Activated B cell treated with CpG ODN at 0.5 μM for 24 hours (primary cell): ENCODE results near the gene RFX2. TPM values are rescaled to one million over a fixed set of nuclear protein-coding genes. Genes with fewer than 3 reads are reported as not detected.
A peak's percentile ranks its signal among the peaks of the same experiment; 100 is the strongest.

Experiments
- ATAC-seq: fragments of 200-7000 bp; cut with Tn5 transposase; one replicate; pipeline ENCODE4 v1.10.0; 2021; ENCODE audit warnings: low read depth, mild to moderate bottlenecking, moderate library complexity
- CTCF ChIA-PET: fragments of 350-600 bp; sonication (Branson Sonifier 250); formaldehyde crosslinking; loops from one replicate; lab custom pipeline; 2021; ENCODE audit warnings: antibody characterized with exemption; lab: Charles Lee
- POLR2A ChIA-PET: fragments of 350-600 bp; sonication (Branson Sonifier 250); formaldehyde crosslinking; loops from one replicate; lab custom pipeline; 2021; ENCODE audit warnings: antibody characterized with exemption; lab: Charles Lee
- DNase-seq: peaks from one replicate; pipeline ENCODE4 v3.0.0; 2022
- H3K27ac Mint-ChIP-seq: one replicate; pipeline ENCODE4 v1.8.0; 2020; ENCODE audit warnings: mixed read lengths
- H3K27me3 Mint-ChIP-seq: one replicate; pipeline ENCODE4 v1.8.0; 2021; ENCODE audit warnings: mixed read lengths
- H3K36me3 Mint-ChIP-seq: one replicate; pipeline ENCODE4 v1.8.0; 2021; ENCODE audit warnings: low read depth, mixed read lengths
- H3K4me1 Mint-ChIP-seq: one replicate; pipeline ENCODE4 v1.8.0; 2021; ENCODE audit warnings: mixed read lengths
- H3K4me3 Mint-ChIP-seq: one replicate; pipeline ENCODE4 v1.8.0; 2020; ENCODE audit warnings: mild to moderate bottlenecking, mixed read lengths
- H3K9me3 Mint-ChIP-seq: one replicate; pipeline ENCODE4 v1.8.0; 2020; ENCODE audit warnings: mixed read lengths
- CTCF ChIP-seq: fragments of 200-600 bp; IDR thresholded peaks from one replicate; pipeline ENCODE4 v1.8.0; 2022; ENCODE audit warnings: antibody characterized with exemption, mild to moderate bottlenecking
- intact Hi-C: fragments of 100-400 bp; cut with micrococcal nuclease; formaldehyde crosslinking; loops from one replicate; pipeline ENCODE4 v1.15.1; 2024
- total RNA-seq: library from RNA; stranded (reverse); gene quantifications from 2 replicates; pipeline ENCODE4 v1.2.3, GENCODE V29; 2022

The RFX2 gene
- total RNA-seq, 1 donor from 2014 or later: 7.0 TPM

- intact Hi-C loops: no loop called here
- no peak for TF ChIP-seq CTCF
- Mint-ChIP-seq H3K27ac (no peak overlapping the region), H3K4me3 (no peak overlapping the region), H3K36me3 (no peaks in the 10 kb centered on the region), H3K9me3 (no peaks in the 10 kb centered on the region), H3K27me3 (no peaks in the 10 kb centered on the region), H3K4me1 (peaks cover 26% of the 10 kb centered on the region)
- ChIA-PET CTCF (interaction anchor here (0.7 kb wide), 1 partner anchor 83 kb away, joined by 4 read pairs; no protein-coding TSS in a partner anchor), POLR2A (no interaction called here)
- ATAC-seq (no peak), DNase-seq (no peak)
Measured at GRCh38 chr19:6042776-6043726, 67.2 kb downstream of the RFX2 start.

GRCh38 chr19:6041991-6042481 lies 68.3 kb downstream of the RFX2 start:
- intact Hi-C loops: no loop called here
- POLR2A ChIA-PET: interaction anchor here (0.7 kb wide), 2 partner anchors 52 to 910 kb away, joined by 3 to 4 read pairs; no protein-coding TSS in a partner anchor
- Mint-ChIP-seq H3K27ac (no peak overlapping the region), H3K36me3 (no peaks in the 10 kb centered on the region), H3K27me3 (no peaks in the 10 kb centered on the region), H3K4me3 (no peak overlapping the region), H3K4me1 (peaks cover 26% of the 10 kb centered on the region), H3K9me3 (no peaks in the 10 kb centered on the region)
- TF ChIP-seq CTCF: no peak
- DNase-seq: no peak
- ATAC-seq: no peak
- CTCF ChIA-PET: interaction anchor here (1.2 kb wide), 1 partner anchor 58 kb away, joined by 7 read pairs; no protein-coding TSS in a partner anchor

GRCh38 chr19:6041071-6041470 lies 69.2 kb downstream of the RFX2 start:
- H3K27me3 Mint-ChIP-seq: no peaks in the 10 kb centered on the region
- DNase-seq (no peak), ATAC-seq (no peak)
- H3K36me3 Mint-ChIP-seq: no peaks in the 10 kb centered on the region
- no peaks in the 10 kb centered on the region for H3K9me3 Mint-ChIP-seq
- peaks cover 26% of the 10 kb centered on the region for H3K4me1 Mint-ChIP-seq
- TF ChIP-seq CTCF: no peak
- ChIA-PET CTCF (interaction anchor here (1.2 kb wide), 2 partner anchors 19 to 57 kb away, joined by 3 to 7 read pairs; no protein-coding TSS in a partner anchor), POLR2A (interaction anchor here (0.7 kb wide), 1 partner anchor 66 kb away, joined by 5 read pairs; no protein-coding TSS in a partner anchor)
- intact Hi-C loops: no loop called here
- no peak overlapping the region for H3K27ac Mint-ChIP-seq
- H3K4me3 Mint-ChIP-seq: no peak overlapping the region

- no peak for TF ChIP-seq CTCF
- no peaks in the 10 kb centered on the region for H3K36me3 Mint-ChIP-seq
- intact Hi-C loops: loop anchor here (5.0 kb wide), 1 partner anchor 52 kb away; no protein-coding TSS in a partner anchor
- peak overlapping the region; percentile 73 for H3K27ac Mint-ChIP-seq
- ATAC-seq: peak; percentile 56
- H3K4me1 Mint-ChIP-seq: peaks cover 26% of the 10 kb centered on the region
- no peaks in the 10 kb centered on the region for H3K9me3 Mint-ChIP-seq
- CTCF ChIA-PET: no interaction called here
- no peaks in the 10 kb centered on the region for H3K27me3 Mint-ChIP-seq
- peak overlapping the region; percentile 55 for H3K4me3 Mint-ChIP-seq
- DNase-seq: no peak
- POLR2A ChIA-PET: no interaction called here
Measured at GRCh38 chr19:6039566-6040225, 70.6 kb downstream of the RFX2 start.
